C4-2B (cell line): ENCODE results near the gene PAK2.

Source experiments
- H3K27ac ChIP-seq: fragments of 450-650 bp; 2 replicates; pipeline ENCODE4 v1.5.1; 2017
- ZFX ChIP-seq: fragments of 450-650 bp; IDR thresholded peaks from 2 replicates; pipeline ENCODE4 v1.6.1; 2017
- TF ChIP-seq, protein P1 (sequence below): fragments of 450-650 bp; conservative IDR thresholded peaks from 2 replicates; pipeline ENCODE4 v1.5.1; 2017; ENCODE audit warnings: mild to moderate bottlenecking

The PAK2 gene

DNA sequence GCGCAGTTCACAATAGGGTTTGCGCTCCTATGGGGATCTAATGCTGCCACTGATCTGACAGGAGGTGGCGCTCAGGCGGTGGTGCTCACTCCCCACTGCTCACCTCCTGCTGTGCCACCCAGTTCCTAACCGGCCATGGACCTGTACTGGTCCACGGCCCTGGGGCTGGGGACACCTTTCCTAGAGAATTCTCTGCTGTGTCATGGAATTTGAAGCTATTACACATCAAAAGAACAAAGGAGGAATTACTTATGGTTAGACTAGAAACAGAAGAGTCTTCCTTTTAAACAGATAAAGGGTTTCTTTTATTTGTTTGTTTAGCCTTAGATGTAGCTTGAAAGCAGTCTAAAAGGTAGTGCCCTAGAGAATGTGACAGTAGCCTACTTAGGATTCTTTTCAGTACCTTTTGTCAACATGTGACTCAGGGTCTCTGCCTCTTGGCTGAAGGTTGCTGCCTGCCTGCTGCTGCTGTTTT, 50.3 kb downstream of the PAK2 start:
- no peak for TF ChIP-seq ZFX
- TF ChIP-seq, protein P1, sequence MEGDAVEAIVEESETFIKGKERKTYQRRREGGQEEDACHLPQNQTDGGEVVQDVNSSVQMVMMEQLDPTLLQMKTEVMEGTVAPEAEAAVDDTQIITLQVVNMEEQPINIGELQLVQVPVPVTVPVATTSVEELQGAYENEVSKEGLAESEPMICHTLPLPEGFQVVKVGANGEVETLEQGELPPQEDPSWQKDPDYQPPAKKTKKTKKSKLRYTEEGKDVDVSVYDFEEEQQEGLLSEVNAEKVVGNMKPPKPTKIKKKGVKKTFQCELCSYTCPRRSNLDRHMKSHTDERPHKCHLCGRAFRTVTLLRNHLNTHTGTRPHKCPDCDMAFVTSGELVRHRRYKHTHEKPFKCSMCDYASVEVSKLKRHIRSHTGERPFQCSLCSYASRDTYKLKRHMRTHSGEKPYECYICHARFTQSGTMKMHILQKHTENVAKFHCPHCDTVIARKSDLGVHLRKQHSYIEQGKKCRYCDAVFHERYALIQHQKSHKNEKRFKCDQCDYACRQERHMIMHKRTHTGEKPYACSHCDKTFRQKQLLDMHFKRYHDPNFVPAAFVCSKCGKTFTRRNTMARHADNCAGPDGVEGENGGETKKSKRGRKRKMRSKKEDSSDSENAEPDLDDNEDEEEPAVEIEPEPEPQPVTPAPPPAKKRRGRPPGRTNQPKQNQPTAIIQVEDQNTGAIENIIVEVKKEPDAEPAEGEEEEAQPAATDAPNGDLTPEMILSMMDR: no peak

DNA sequence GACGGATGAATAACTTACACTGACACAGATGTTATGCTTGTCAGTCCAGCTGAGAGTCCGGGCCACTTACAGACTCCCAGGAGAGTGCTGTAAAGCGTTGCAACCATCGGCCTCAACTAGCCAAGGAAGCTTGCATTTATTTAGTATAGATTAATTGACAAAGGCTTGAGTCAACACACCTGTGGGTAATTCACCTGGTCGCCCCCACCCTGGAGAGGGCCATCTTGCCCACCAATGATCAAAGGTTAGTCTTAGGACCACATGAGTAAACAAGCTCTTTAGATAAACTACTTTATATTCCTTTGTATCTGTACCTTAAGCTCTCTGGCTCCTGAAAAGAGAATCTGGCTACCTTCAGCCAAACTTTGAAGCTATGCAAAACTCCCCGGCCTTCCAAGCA, 51.0 kb downstream of the PAK2 start:
- TF ChIP-seq, protein P1: no peak
- no peak for TF ChIP-seq ZFX
- H3K27ac ChIP-seq: no peak overlapping the region

More for the DNA sequence above, 50.3 kb downstream of the PAK2 start:
- H3K27ac ChIP-seq: no peak overlapping the region

DNA sequence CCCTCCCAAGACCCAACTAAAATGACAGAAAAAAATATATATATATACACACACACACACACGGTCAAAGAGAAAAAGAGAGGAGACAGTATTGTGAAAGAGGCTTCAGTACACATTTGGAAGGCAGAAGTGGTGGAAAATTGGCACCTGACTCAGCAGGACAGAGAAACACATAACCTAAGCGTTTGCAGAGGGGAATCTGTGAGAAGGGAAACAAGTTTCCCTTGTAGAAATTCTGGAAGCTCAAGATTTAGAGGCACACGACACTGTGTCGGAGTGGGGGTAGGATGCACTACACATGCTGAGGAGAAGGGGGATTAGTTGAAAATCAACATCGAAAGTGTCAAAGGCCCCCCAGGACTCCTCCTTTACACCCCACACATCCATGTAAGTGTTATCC, 53.1 kb downstream of the PAK2 start:
- H3K27ac ChIP-seq: peak overlapping the region; percentile 57; the same call in 1 of the 2 replicates
- no peak for TF ChIP-seq ZFX
- TF ChIP-seq, protein P1: no peak

DNA sequence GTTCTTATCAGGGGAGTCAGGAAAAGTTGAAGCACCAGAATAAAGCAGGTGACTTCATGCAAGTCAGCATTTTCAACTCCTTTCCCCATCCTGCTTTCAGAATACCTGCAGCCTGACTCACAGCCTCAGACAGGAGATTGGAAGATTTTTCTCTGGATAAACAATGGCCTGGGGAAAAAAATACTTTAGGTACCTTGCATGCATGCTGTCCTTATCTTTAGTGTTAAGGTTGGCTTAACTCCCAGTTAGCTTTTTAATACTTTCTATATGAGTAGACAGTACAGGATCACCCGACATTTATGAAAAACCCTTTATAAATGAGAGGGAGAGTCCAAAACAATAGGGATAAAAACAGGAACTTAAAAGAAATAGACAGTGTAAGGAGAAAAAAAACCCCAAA, 53.6 kb downstream of the PAK2 start:
- peak overlapping the region; percentile 57; the same call in 1 of the 2 replicates for H3K27ac ChIP-seq
- no peak for TF ChIP-seq ZFX
- TF ChIP-seq, protein P1: no peak

DNA sequence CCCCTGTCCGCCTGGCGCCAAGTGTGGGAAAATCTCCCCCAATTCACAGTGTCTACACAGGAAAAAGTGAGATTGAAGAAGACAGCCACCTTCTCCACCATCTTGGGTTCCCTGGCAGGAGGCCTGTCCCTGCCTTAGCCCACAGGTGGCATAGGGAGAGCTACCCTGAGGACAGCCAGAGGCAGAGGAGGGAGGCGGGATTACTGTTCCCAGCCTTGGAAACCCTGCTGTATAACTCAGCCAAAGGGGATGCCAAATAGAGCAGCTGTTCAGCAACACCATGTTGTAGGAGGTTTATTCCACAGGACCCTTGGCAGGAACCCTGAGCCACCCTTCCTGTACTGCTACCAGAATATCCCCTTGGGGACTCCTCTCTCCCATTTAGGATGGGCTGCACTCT, 54.8 kb downstream of the PAK2 start:
- peak overlapping the region; percentile 42; the same call in 1 of the 2 replicates for H3K27ac ChIP-seq
- TF ChIP-seq ZFX: no peak
- TF ChIP-seq, protein P1: no peak

DNA sequence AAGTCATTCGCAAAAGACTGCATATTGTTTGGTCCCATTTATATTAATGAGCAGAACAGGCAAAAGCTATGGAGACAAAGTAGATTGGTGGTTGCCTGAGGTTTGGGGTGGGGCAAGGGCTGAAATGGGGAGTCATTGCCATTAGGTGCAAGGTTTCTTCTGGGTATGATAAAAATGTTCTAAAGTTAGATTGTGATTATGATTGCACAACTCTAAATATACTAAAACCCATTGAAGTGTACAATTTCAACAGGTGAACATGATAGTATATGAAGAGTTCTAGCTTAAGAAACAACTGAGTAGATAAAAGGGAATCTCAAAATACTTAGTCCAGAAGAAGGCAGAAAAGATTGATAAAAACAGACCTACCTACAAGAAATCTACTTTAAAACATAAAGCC, 56.7 kb downstream of the PAK2 start:
- no peak overlapping the region for H3K27ac ChIP-seq
- TF ChIP-seq, protein P1: no peak
- no peak for TF ChIP-seq ZFX

DNA sequence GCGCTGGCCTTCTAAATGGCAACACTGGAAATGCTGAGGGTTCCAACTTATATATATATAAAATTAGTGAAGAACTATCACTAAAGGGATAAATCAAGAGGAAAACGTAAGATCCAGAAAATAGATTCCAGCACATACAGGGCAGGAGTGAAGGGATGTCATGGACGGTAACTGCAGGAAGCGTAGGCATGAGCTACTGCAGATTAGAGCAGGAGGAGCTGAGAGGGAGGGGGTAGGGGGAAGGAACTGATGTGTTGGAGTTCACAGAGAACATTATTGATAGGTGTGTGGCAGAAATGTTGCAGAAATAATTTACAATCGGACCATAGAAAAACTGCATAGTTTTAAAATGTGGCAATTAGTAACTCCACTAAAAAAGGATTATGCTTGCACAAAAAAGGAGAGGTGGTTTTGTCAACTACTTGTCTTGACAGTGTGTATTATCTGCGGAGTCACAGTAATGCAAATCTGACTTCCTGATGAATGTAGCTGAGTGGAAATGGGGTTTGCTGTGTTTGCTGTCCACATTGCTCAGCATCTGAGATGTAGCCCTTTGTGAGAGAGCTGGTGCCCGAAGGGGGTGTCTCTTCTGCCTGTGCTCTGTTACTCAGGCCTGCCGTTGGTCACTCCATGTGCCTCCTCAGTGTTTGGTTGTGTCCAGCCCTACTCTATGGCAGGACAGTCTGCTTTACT, 61.2 kb downstream of the PAK2 start:
- no peak overlapping the region for H3K27ac ChIP-seq
- TF ChIP-seq, protein P1: no peak
- TF ChIP-seq ZFX: no peak
